Colonic mucosa (tissue), 4 donors: ENCODE measurements around the gene DNAH12. TPM values are rescaled to one million over a fixed set of nuclear protein-coding genes. Genes with fewer than 3 reads are reported as not detected.

ENCODE experiments used
- DNase-seq: peaks from one replicate; pipeline ENCODE4 v3.0.0-alpha.2; 2020
- H3K27ac ChIP-seq: fragments of 200-600 bp; one replicate; pipeline ENCODE4 v1.8.0; 2021
- H3K27me3 ChIP-seq: fragments of 200-600 bp; one replicate; pipeline ENCODE4 v1.8.0; 2021
- H3K36me3 ChIP-seq: fragments of 200-600 bp; one replicate; pipeline ENCODE4 v1.8.0; 2021
- H3K4me1 ChIP-seq: fragments of 200-600 bp; one replicate; pipeline ENCODE4 v1.8.0; 2021; ENCODE audit warnings: mild to moderate bottlenecking
- H3K4me3 ChIP-seq: fragments of 200-600 bp; one replicate; pipeline ENCODE4 v1.8.0; 2021
- H3K9ac ChIP-seq, 2 donors: one replicate each; pipeline ENCODE4 v1.7.0; 2013; ENCODE audit warnings: control low read depth in 2 of 2, low read depth in 2 of 2, low read length in 2 of 2
- H3K9me3 ChIP-seq: fragments of 200-600 bp; one replicate; pipeline ENCODE4 v1.8.0; 2021
- intact Hi-C: fragments of 100-400 bp; cut with DNase I; formaldehyde crosslinking; loops from one replicate; pipeline ENCODE4 v1.14.1; 2022
- total RNA-seq, 2 donors: library from RNA; stranded (reverse); fragmentation: NEBNext Ultra II Directional in 1 of 2; extraction: Animal tissue kit (Norgen Biotek cat#: 25700) in 1 of 2; gene quantifications; one replicate each; pipeline ENCODE4 v1.2.1, GENCODE V29; 2021
- TF ChIP-seq, protein P1 (sequence below): fragments of 200-600 bp; IDR thresholded peaks from one replicate; pipeline ENCODE4 v1.8.0; 2022; ENCODE audit warnings: antibody characterized with exemption, mild to moderate bottlenecking
- donor health status: healthy.
- donor health status: DM: no; HTN: no; CAD: no.
- donor health status: DM: no; HTN: no; CAD: no.

Gene DNAH12
- total RNA-seq, 2 donors from 2014 or later = 0.02 to 0.05 TPM

DNA sequence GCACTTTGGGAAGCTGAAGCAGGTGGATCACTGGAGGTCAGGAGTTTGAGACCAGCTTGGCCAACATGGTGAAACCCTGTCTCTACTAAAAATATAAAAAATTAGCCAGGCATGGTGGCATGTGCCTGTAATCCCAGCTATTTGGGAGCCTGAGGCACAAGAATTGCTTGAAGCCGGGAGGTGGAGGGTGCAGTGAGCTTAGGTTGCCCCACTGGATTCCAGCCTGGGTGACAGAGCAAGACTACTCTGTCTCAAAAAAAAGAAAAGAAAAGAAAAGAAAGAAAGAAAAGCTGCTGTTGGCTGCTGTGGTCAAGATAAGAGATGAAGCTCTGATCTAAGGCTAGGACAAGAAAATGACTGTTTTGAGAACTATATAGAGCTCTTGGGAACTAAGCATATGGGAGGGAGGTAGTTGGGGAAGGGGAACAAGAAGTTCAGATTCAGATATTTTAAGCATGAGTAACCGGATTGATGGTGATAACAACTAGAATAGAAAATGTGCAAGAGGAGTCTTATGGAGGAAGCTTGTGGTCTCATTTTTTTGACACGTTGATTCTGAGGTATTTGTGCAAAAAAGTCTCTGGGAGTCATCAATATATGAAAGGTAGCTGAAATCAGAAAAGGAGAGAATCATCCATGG is 25.7 kb downstream of the DNAH12 start:
- Histone ChIP-seq H3K4me1 (no peaks in the 10 kb centered on the region), H3K27me3 (no peaks in the 10 kb centered on the region), H3K4me3 (no peak overlapping the region), H3K36me3 (no peaks in the 10 kb centered on the region), H3K27ac (no peak overlapping the region), H3K9me3 (no peaks in the 10 kb centered on the region), H3K9ac (no peak overlapping the region)
- TF ChIP-seq, protein P1, sequence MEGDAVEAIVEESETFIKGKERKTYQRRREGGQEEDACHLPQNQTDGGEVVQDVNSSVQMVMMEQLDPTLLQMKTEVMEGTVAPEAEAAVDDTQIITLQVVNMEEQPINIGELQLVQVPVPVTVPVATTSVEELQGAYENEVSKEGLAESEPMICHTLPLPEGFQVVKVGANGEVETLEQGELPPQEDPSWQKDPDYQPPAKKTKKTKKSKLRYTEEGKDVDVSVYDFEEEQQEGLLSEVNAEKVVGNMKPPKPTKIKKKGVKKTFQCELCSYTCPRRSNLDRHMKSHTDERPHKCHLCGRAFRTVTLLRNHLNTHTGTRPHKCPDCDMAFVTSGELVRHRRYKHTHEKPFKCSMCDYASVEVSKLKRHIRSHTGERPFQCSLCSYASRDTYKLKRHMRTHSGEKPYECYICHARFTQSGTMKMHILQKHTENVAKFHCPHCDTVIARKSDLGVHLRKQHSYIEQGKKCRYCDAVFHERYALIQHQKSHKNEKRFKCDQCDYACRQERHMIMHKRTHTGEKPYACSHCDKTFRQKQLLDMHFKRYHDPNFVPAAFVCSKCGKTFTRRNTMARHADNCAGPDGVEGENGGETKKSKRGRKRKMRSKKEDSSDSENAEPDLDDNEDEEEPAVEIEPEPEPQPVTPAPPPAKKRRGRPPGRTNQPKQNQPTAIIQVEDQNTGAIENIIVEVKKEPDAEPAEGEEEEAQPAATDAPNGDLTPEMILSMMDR = no peak
- DNase-seq = no peak
- intact Hi-C loops = no loop called here

- H3K36me3 ChIP-seq = no peaks in the 10 kb centered on the region
- intact Hi-C loops = no loop called here
These were observed 32.0 kb downstream of the DNAH12 start for GRCh38 chr3:57512166-57512565.

DNA sequence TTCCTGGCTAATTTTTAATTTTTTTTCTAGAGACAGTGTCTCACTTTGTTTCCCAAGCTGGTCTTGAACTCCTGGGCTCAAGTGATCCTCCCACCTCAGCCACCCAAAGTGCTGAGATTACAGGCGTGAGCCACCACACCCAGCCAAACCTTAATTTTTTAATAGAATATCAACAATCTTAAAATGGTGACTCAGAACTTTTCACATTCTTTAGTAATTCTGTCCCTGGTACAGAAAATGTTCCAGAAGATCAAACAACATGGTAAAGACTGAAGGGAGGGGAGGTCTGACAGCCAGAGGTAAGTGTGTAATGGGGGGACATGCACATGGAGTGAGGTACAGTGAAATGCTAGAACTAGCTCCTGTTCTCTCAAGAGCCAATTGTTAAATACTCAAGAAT is 38.2 kb downstream of the DNAH12 start:
- no peak for DNase-seq
- H3K36me3 ChIP-seq = no peaks in the 10 kb centered on the region
- intact Hi-C loops = no loop called here
- no peak overlapping the region for H3K9ac ChIP-seq
- no peaks in the 10 kb centered on the region for H3K4me1 ChIP-seq
- no peak overlapping the region for H3K4me3 ChIP-seq
- no peak overlapping the region for H3K27ac ChIP-seq
- TF ChIP-seq, protein P1 = no peak
- H3K27me3 ChIP-seq = no peaks in the 10 kb centered on the region
- no peaks in the 10 kb centered on the region for H3K9me3 ChIP-seq

More at GRCh38 chr3:57512166-57512565, 32.0 kb downstream of the DNAH12 start:
- no peak overlapping the region for H3K27ac ChIP-seq
- H3K9ac ChIP-seq = no peak overlapping the region
- no peak overlapping the region for H3K4me3 ChIP-seq
- DNase-seq = no peak
- no peaks in the 10 kb centered on the region for H3K27me3 ChIP-seq
- TF ChIP-seq, protein P1 = no peak
- H3K9me3 ChIP-seq = no peaks in the 10 kb centered on the region
- H3K4me1 ChIP-seq = no peaks in the 10 kb centered on the region

DNA sequence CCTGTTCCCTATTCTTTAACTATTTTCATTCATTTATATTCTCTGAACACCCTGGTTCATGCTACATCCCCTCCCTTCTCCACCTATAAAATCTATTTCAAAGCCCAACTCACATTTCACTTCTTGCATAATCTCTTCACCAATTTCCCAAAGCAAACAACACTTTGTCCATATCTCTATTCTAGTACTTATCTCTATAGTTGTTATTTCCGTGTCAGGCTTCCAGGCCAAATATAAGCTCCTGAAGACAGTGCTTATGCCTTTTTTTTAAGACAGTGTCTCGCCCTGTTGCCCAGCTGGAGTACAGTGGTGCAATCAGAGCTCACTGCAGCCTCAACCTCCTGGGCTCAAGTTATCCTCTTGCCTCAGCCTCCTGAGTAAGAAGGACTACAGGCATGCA is 43.6 kb downstream of the DNAH12 start:
- no peak overlapping the region for H3K4me3 ChIP-seq
- intact Hi-C loops = no loop called here
- TF ChIP-seq, protein P1 = no peak
- no peak overlapping the region for H3K27ac ChIP-seq
- no peaks in the 10 kb centered on the region for H3K4me1 ChIP-seq
- no peaks in the 10 kb centered on the region for H3K36me3 ChIP-seq
- peak; percentile 22 for DNase-seq
- no peaks in the 10 kb centered on the region for H3K9me3 ChIP-seq
- H3K27me3 ChIP-seq = no peaks in the 10 kb centered on the region
- no peak overlapping the region for H3K9ac ChIP-seq

GRCh38 chr3:57497904-57498303 is 46.2 kb downstream of the DNAH12 start:
- intact Hi-C loops = no loop called here
- Histone ChIP-seq H3K27me3 (no peaks in the 10 kb centered on the region), H3K9me3 (no peaks in the 10 kb centered on the region), H3K27ac (no peak overlapping the region), H3K36me3 (no peaks in the 10 kb centered on the region), H3K9ac (no peak overlapping the region), H3K4me1 (no peaks in the 10 kb centered on the region), H3K4me3 (no peak overlapping the region)
- DNase-seq = no peak
- TF ChIP-seq, protein P1 = no peak
